Prostate gland (tissue), 2 donors: ENCODE results near the gene PARP8.

Experiments used
- POLR2A ChIP-seq: fragments of 450-650 bp; IDR thresholded peaks from one replicate; pipeline ENCODE4 v1.6.1; 2016; ENCODE audit warnings: antibody characterized with exemption, mild to moderate bottlenecking
- POLR2AphosphoS5 ChIP-seq: sonication (generic); formaldehyde crosslinking; IDR thresholded peaks from one replicate; pipeline ENCODE4 v1.6.1; 2017; ENCODE audit warnings: antibody characterized with exemption
- TF ChIP-seq, protein P1 (sequence below), 4 experiments: fragments of 200-600 bp in 2 of 4; fragments of 450-650 bp in 2 of 4; sonication (generic) in 2 of 4; IDR thresholded peaks; 1 replicate in 3 of 4; 2 replicates in 1 of 4; pipeline ENCODE4 v1.5.1; 2016 to 2019; ENCODE audit warnings: antibody characterized with exemption in 4 of 4, mild to moderate bottlenecking in 2 of 4, moderate library complexity in 2 of 4

GRCh38 chr5:50749181-50749580 is 82.7 kb downstream of the PARP8 start:
- TF ChIP-seq, protein P1, sequence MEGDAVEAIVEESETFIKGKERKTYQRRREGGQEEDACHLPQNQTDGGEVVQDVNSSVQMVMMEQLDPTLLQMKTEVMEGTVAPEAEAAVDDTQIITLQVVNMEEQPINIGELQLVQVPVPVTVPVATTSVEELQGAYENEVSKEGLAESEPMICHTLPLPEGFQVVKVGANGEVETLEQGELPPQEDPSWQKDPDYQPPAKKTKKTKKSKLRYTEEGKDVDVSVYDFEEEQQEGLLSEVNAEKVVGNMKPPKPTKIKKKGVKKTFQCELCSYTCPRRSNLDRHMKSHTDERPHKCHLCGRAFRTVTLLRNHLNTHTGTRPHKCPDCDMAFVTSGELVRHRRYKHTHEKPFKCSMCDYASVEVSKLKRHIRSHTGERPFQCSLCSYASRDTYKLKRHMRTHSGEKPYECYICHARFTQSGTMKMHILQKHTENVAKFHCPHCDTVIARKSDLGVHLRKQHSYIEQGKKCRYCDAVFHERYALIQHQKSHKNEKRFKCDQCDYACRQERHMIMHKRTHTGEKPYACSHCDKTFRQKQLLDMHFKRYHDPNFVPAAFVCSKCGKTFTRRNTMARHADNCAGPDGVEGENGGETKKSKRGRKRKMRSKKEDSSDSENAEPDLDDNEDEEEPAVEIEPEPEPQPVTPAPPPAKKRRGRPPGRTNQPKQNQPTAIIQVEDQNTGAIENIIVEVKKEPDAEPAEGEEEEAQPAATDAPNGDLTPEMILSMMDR (IDR thresholded peaks at IDR 0.05) = no peak
- TF ChIP-seq POLR2AphosphoS5 (no peak), POLR2A (no peak)
